Esophagus squamous epithelium (tissue), 5 donors: Measurements from ENCODE around the gene HADHA. TPM values are rescaled to one million over a fixed set of nuclear protein-coding genes. Genes with fewer than 3 reads are reported as not detected.

ENCODE experiments used
- DNase-seq: peaks from one replicate; lab custom pipeline; 2025; lab: John Stamatoyannopoulos, UW
- H3K27ac ChIP-seq, 4 donors: fragments of 200-600 bp; sonication (generic); one replicate each; pipeline ENCODE4 v1.5.1; 2016 to 2019; ENCODE audit warnings: mild to moderate bottlenecking in 1 of 4
- H3K27me3 ChIP-seq, 4 donors: fragments of 200-600 bp; sonication (generic); 1 replicate in 3 of 4; 2 replicates in 1 of 4; pipeline versions ENCODE4 v1.5.1 to v1.6.0; 2017 to 2021; ENCODE audit warnings: antibody characterized with exemption in 1 of 4
- H3K36me3 ChIP-seq, 3 donors: fragments of 200-600 bp; sonication (generic); one replicate each; pipeline ENCODE4 v1.5.1; 2016 to 2019
- H3K4me1 ChIP-seq, 3 donors: fragments of 200-600 bp; sonication (generic); one replicate each; pipeline ENCODE4 v1.5.1; 2017 to 2019
- H3K4me3 ChIP-seq, 4 donors: fragments of 200-600 bp; sonication (generic); 1 replicate in 3 of 4; 2 replicates in 1 of 4; pipeline ENCODE4 v1.5.1; 2016 to 2019; ENCODE audit warnings: mild to moderate bottlenecking in 2 of 4, moderate library complexity in 1 of 4
- H3K9me3 ChIP-seq, 3 donors: fragments of 200-600 bp; sonication (generic); one replicate each; pipeline ENCODE4 v1.5.1; 2016 to 2019
- POLR2A ChIP-seq, 4 donors: fragments of 450-650 bp; IDR thresholded peaks; one replicate each; pipeline ENCODE4 v1.6.1; 2017; ENCODE audit warnings: antibody characterized with exemption in 4 of 4, mild to moderate bottlenecking in 4 of 4, moderate library complexity in 3 of 4
- WGBS, 2 donors: methylation state at CpG; one replicate each; pipeline ENCODE4 v1.1.5; 2018; 5-methylcytosine and 5-hydroxymethylcytosine counted together
- intact Hi-C: fragments of 100-400 bp; cut with DNase I; formaldehyde crosslinking; loops from one replicate; pipeline ENCODE4 v1.15.0; 2022
- total RNA-seq, 4 donors: library from RNA; depleted of rRNA; stranded (reverse); fragments of >200 nt; gene quantifications; one replicate each; pipeline ENCODE4 v1.1.0, GENCODE V29; 2016
- TF ChIP-seq, protein P1 (sequence below), 6 experiments: fragments of 450-650 bp in 4 of 6; fragments of 200-600 bp in 2 of 6; sonication (generic) in 2 of 6; IDR thresholded peaks; one replicate each; pipeline ENCODE4 v1.5.1; 2016 to 2019; ENCODE audit warnings: antibody characterized with exemption in 6 of 6, mild to moderate bottlenecking in 4 of 6, moderate library complexity in 4 of 6
- donor health status: DM: yes; HTN: yes; CAD: no.

Gene HADHA
- total RNA-seq, 4 donors from 2014 or later: 84.7 to 161 (median 116) TPM

GRCh38 chr2:26157580-26157979, 86.9 kb downstream of the HADHA start:
- H3K9me3 ChIP-seq: peaks cover 0 to 7% (median 0%) of the 10 kb centered on the region in 3 donors
- 89 to 94% methylated on average over 5 of the region's 5 CpGs for WGBS, 2 donors
- H3K4me3 ChIP-seq: no peak overlapping the region
- H3K4me1 ChIP-seq: no peaks in the 10 kb centered on the region
- no peak overlapping the region for H3K27ac ChIP-seq
- TF ChIP-seq POLR2A (IDR thresholded peaks at IDR 0.05): no peak
- TF ChIP-seq, protein P1, sequence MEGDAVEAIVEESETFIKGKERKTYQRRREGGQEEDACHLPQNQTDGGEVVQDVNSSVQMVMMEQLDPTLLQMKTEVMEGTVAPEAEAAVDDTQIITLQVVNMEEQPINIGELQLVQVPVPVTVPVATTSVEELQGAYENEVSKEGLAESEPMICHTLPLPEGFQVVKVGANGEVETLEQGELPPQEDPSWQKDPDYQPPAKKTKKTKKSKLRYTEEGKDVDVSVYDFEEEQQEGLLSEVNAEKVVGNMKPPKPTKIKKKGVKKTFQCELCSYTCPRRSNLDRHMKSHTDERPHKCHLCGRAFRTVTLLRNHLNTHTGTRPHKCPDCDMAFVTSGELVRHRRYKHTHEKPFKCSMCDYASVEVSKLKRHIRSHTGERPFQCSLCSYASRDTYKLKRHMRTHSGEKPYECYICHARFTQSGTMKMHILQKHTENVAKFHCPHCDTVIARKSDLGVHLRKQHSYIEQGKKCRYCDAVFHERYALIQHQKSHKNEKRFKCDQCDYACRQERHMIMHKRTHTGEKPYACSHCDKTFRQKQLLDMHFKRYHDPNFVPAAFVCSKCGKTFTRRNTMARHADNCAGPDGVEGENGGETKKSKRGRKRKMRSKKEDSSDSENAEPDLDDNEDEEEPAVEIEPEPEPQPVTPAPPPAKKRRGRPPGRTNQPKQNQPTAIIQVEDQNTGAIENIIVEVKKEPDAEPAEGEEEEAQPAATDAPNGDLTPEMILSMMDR (IDR thresholded peaks at IDR 0.05): no peak
- intact Hi-C loops: no loop called here
- DNase-seq: no peak
- H3K36me3 ChIP-seq: no peaks in the 10 kb centered on the region
- no peaks in the 10 kb centered on the region for H3K27me3 ChIP-seq

DNA sequence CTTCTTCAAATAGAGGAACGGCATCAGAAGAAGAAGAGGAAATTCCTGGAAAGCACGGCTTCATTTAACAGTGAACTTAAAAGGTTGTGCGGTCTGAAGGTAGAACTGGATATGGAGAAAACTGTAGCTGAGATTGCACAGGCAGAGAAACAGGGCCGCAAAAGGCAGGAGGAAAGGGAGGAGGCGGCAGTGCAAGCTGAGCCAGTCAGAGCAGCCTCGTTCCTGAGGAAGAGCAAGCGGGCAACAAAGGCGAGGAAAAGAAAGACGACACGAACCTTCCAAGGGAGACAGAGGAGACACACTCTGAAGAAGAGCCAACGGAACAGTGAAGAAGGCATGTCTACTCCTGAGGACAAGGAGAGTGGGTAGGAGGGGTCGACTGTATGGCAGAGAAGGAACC, 94.2 kb downstream of the HADHA start:
- Histone ChIP-seq H3K4me3 (no peak overlapping the region), H3K27ac (no peak overlapping the region), H3K36me3 (no peaks in the 10 kb centered on the region), H3K9me3 (peaks cover 0 to 7% (median 0%) of the 10 kb centered on the region in 3 donors), H3K4me1 (peaks cover 0 to under 1% (median 0%) of the 10 kb centered on the region in 3 donors), H3K27me3 (peaks cover 0 to 16% (median 0%) of the 10 kb centered on the region in 4 donors)
- DNase-seq: no peak
- 76% methylated on average over 12 of the region's 12 CpGs for WGBS, 2 donors
- TF ChIP-seq, protein P1 (IDR thresholded peaks at IDR 0.05): no peak
- TF ChIP-seq POLR2A (IDR thresholded peaks at IDR 0.05): no peak
- intact Hi-C loops: no loop called here

DNA sequence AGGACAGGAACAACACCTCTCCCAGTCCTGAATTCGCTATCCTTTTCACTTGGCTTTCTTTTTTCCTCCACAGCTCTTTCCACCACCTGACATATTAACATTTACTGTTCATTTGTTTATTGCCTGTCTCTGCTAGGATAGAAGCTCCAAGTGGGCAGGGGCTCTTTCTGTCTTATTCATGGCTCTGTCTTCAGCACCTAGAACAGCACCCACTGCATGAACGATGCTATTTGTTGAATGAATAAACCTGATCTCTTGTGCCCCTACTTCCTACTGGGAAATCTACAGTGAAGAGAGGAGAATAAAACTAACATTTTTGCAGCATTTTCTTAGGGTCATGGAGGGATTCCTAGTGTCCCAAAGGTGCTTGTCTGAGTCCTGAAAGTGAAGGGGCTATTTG, 95.9 kb downstream of the HADHA start:
- H3K27ac ChIP-seq: no peak overlapping the region
- peaks cover 0 to 16% (median 0%) of the 10 kb centered on the region in 4 donors for H3K27me3 ChIP-seq
- peaks cover 4 to 16% (median 4%) of the 10 kb centered on the region in 3 donors for H3K4me1 ChIP-seq
- no peaks in the 10 kb centered on the region for H3K9me3 ChIP-seq
- intact Hi-C loops: loop anchor here (5.0 to 10.0 kb wide), 2 partner anchors 161 to 194 kb away; no protein-coding TSS in a partner anchor
- TF ChIP-seq, protein P1 (IDR thresholded peaks at IDR 0.05): no peak
- TF ChIP-seq POLR2A (IDR thresholded peaks at IDR 0.05): no peak
- DNase-seq: no peak
- 38 to 43% methylated on average over 2 of the region's 2 CpGs for WGBS, 2 donors
- H3K36me3 ChIP-seq: no peaks in the 10 kb centered on the region
- no peak overlapping the region for H3K4me3 ChIP-seq

DNA sequence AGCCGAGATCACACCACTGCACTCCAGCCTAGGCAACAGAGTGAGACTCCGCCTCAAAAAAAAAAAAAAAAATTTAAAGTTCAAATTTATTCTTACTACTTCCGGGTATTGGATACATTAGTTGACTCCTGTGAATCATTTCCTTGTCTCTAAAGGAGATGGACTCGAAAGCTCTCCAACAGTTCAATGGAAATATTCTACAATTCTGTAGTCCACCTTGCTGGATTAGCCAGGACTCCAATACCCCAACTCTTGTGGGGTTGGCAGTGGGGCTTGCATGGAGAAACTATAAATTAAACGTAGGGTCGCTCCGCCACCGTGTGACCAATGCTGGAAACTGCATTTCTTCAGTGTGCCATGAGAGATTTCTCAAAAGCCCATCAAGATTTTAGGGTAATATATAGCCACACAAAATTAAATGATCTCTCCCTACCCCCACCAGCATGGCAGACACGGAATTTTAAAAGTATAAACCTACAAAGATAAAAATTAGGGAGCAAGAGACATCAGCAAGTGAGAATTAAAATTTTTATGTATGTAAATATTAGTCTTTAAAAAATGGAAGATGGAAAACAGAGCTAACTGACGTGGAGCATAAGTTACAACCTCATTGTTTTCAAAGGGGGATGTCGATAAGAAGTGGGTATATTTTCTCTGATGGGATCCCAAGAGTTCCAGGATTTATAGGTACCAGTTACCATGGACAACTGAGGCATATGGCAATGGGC, 99.3 kb downstream of the HADHA start:
- no peak overlapping the region for H3K27ac ChIP-seq
- peak overlapping the region in 1 of 4 donors; percentile 36 for H3K4me3 ChIP-seq
- intact Hi-C loops: loop anchor here (5.0 to 10.0 kb wide), 2 partner anchors 158 to 190 kb away; no protein-coding TSS in a partner anchor
- WGBS, 2 donors: 15 to 17% methylated on average over 11 of the region's 11 CpGs
- no peaks in the 10 kb centered on the region for H3K9me3 ChIP-seq
- DNase-seq: no peak
- no peak for TF ChIP-seq POLR2A (IDR thresholded peaks at IDR 0.05)
- TF ChIP-seq, protein P1 (IDR thresholded peaks at IDR 0.05): peak; percentile 69 to 80 (median 78)
- H3K36me3 ChIP-seq: no peaks in the 10 kb centered on the region
- peaks cover 0 to 6% (median 0%) of the 10 kb centered on the region in 4 donors for H3K27me3 ChIP-seq
- H3K4me1 ChIP-seq: peaks cover 4 to 16% (median 4%) of the 10 kb centered on the region in 3 donors

- intact Hi-C loops: loop anchor here (10.0 kb wide), 1 partner anchor 189 kb away; no protein-coding TSS in a partner anchor
- DNase-seq: no peak
- Histone ChIP-seq H3K27me3 (no peaks in the 10 kb centered on the region), H3K36me3 (no peaks in the 10 kb centered on the region), H3K9me3 (no peaks in the 10 kb centered on the region), H3K27ac (no peak overlapping the region), H3K4me3 (no peak overlapping the region), H3K4me1 (peaks cover 4 to 16% (median 4%) of the 10 kb centered on the region in 3 donors)
- WGBS, 2 donors: 54 to 65% methylated on average over 7 of the region's 7 CpGs
- TF ChIP-seq, protein P1 (IDR thresholded peaks at IDR 0.05): no peak
- no peak for TF ChIP-seq POLR2A (IDR thresholded peaks at IDR 0.05)
Observed at GRCh38 chr2:26144031-26144430, 100.4 kb downstream of the HADHA start.
